OCI-LY3 (cell line): Measurements from ENCODE around the gene THRB.

ENCODE experiments used
- CTCF ChIP-seq: fragments of 200-600, 300-600 bp; sonication (generic); IDR thresholded peaks from 2 replicates; pipeline ENCODE4 v1.5.1; 2014; ENCODE audit warnings: antibody characterized with exemption, low read length, low read depth
- EZH2phosphoT487 ChIP-seq: fragments of 200-600 bp; shearing (Covaris generic); IDR thresholded peaks from 2 replicates; pipeline ENCODE4 v1.6.1; 2018; ENCODE audit warnings: antibody characterized with exemption, mixed run types, low read depth

GRCh38 chr3:24396338-24396737 is 98.3 kb downstream of the THRB start:
- TF ChIP-seq CTCF (no peak), EZH2phosphoT487 (no peak)
